Stimulated activated CD4-positive, alpha-beta T cell treated with anti-CD3 and anti-CD28 coated beads, Interleukin-4, amount 100 ng/mL, for 4 hours (primary cell): Measurements from ENCODE around the gene RPS6KA4.

Source experiments
- DNase-seq, 2 experiments: peaks; one replicate each; pipeline ENCODE4 v3.0.0-alpha.2; 2020

The RPS6KA4 gene

DNA sequence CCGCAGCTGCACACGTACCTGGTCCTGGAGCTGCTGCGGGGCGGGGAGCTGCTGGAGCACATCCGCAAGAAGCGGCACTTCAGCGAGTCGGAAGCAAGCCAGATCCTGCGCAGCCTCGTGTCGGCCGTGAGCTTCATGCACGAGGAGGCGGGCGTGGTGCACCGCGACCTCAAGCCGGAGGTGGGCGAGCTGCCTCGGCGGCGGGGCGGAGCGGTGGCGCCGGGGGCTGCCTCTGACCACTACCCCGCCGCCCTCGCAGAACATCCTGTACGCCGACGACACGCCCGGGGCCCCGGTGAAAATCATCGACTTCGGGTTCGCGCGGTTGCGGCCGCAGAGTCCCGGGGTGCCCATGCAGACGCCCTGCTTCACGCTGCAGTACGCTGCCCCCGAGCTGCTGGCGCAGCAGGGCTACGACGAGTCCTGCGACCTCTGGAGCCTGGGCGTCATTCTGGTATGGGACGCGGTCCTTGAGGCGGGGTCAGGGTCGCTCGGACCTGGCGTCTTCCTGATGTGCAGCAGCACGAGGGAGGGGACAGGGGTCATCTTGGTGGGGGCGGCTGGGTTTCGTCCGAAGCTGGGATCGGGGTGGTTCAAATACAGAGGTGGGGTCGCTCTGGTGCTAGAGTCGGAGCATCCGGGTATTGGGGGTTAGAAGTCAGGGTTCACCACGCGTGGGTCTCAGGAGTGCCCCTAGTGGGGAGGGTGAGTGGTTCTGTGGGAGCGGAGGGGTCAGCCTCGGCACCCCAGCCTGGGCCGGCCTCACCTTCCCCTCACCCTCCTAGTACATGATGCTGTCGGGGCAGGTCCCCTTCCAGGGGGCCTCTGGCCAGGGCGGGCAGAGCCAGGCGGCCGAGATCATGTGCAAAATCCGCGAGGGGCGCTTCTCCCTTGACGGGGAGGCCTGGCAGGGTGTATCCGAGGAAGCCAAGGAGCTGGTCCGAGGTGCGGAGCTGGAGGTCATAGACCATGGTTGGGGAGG lies 10.8 kb downstream of the RPS6KA4 start:
- DNase-seq = no peak

DNA sequence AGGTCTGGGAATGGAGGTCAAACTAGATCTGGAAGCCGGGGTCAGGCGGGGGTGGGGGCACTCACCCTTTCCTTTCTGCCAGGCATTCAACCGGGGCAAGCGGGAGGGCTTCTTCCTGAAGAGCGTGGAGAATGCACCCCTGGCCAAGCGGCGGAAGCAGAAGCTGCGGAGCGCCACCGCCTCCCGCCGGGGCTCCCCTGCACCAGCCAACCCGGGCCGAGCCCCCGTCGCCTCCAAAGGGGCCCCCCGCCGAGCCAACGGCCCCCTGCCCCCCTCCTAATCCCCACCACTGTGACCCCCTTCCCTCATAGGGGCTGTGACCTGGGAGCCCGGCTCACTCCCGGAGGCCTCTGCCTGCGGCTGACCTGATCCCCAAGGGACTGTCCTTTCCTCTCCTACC lies 12.2 kb downstream of the RPS6KA4 start:
- DNase-seq = no peak

DNA sequence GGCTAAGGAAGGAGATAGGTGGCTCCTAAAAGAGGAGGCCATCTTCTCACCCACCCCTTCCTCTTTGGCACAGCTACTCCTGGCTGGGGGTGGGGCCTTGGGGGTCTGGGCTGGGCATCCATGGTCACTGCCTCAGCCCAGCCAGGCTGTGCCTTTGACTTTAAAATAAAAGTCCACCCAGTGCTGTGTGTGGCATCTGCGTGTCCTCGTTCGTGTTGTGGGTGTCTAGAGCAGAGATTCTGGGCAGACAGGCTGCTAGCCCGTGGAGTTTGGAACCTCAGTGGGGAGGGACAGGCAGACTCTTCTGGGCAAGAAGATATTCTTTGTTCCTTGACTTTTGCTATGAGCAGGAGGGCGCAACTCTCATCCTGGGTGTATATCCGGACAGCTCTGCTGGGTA lies 13.1 kb downstream of the RPS6KA4 start:
- no peak for DNase-seq

DNA sequence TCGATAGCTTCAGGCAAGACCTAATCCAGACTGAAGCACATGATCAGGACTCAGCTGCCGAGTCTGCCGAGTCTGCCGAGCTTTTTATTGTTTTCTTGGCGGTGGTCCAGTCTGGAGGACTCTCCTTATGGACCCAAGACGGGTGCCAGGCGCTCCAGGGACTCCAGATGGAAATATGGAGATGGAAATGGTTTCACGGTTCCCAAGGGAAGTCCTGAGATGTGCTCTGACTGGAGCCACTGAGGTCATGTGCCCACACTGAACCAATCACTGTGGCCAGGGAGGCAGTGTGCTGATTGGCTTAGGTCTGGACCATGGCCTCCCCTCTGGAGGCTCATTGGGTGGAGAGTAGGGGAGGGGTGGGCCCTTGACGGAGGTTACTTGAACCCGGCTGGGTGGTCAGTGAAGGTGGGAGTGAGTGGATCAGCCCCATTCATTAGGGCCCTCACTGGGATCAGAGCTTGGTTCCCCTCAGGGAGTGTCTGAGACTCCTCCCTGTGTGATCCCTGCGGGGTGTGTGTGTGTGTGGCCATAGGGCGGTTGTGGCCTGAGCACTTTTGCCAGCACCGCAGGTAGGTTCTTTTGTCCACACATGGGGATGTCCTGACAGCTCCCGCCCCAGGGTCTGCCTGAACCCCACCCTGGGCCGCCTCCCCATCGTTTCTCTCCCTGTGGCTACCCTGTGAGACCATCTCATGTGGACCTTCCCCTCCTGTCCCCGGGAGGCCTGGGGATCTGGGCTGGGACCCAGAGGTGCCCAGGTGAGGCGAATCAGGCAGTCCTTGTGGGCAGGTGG lies 14.0 kb downstream of the RPS6KA4 start:
- DNase-seq = no peak

DNA sequence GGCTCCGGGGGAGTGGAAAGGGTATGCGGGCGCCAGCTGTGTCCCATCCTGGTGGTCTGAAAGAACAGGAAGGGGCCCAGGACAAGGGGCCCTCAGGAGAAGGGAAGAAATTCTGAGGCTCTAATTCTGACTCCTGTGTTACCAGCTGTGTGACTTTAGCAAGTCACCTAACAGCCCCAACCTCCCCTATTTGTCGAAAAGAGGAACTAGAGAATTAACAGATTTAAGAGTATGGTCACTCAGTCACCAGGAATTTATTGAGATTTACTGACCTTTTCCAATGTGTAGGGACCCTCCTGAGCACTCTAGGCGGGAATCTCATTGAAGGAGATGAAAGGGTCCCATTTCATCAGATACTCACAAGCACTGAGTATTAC lies 14.6 kb downstream of the RPS6KA4 start:
- DNase-seq = no peak

DNA sequence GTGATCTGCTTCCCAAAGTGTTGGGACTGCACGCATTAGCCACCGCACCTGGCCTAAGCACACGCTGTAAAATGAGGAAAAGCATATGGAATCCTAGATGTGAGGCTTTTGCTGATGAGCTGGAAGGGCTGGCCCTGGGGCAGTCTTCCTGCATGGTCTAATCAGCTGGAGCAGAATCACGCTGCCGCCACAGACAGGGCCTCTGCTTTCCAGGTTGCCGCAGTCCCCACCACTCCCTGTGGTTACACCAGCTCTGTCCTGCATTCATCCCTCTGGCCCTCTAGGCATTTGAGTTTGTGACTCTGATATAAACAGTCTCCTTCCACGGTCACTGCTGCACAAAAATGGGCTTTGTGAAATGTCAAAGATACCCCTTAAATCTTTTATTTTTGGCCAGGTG lies 17.1 kb downstream of the RPS6KA4 start:
- no peak for DNase-seq

DNA sequence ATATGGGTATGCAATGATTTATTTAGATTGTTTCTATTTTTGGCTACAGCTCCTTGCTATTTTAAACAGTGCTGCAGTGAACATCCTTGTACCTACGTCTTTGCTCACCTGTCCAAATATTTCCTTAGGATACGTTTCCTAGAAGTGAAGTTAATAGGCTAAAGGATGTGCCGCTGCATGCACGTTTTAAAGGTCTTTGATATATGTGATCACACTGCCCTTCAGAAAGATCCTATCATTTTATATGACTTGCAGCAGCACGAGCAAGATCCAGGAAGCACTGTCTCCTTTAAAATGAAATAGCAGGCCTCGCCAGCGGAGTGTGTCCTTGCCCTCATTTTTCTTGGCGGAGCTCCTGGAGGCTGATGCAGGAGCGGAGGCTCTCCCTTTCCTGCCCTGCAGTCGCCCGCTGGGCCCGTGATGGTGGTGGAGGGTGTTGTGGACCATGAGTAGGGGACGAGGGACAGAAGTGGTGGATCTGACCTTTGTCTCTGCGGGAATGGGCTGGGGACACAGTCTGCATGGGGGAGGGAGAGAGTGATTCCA lies 19.4 kb downstream of the RPS6KA4 start:
- no peak for DNase-seq

DNA sequence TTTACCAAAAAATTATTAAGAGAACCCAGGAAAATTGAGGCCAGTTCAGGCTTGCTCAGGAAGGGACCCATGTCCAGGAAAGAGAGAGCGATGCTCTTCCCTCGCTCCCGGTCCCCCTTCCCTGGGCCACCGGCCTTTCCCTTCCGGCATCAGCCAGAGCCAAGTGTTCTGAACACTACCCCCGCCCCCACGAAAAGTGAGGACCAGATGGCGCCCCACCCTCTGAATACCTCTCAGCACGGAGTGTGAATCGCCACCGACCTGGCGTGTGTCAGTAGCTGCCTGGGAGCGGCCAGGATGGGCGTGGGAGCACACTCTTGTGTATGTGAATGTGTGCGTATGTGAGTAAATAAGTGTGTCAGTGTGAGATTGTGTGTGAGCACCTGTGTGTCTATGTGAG lies 20.2 kb downstream of the RPS6KA4 start:
- no peak for DNase-seq

DNA sequence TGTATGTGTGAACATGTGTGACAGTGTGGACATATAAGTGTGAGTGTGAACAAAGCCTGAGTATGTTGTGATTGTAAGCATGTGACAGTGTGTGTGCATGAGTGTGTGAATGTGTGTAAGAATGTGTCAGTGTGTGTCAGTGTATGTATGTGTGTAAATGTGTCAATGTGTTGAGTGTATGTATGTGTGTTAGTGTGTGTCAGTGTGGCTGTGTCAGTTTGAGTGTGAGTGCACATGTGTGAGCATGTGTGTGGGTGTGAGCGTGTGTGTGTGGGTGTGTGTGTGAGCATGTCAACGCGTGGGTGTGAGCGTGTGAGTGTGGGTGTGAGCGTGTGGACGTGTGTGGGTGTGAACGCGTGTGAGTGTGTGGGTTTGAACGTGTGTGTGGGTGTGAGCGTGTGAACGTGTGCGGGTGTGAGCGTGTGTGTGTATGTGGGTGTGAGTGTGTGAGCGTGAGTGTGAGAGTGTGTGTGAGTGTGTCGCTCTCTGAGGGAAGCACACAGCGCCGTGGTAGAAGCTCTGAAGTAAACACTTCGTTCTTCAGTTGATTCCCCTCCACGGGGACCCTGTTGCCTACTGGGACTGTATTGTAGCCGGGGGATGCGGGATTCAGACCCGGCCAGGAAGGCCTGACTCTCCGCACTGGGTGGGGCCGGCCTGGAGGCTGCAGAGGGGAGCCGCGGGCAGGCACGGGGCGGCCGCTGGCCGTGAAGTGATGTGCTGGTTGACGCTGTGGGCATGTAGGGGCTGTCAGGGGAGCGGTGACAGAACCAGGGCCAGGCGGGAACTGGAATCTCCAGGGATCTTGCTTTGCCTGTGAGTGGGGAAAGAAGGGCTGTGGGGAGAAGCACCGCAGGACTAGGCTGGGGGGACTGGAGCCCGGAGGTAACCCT lies 21.1 kb downstream of the RPS6KA4 start:
- DNase-seq = no peak

DNA sequence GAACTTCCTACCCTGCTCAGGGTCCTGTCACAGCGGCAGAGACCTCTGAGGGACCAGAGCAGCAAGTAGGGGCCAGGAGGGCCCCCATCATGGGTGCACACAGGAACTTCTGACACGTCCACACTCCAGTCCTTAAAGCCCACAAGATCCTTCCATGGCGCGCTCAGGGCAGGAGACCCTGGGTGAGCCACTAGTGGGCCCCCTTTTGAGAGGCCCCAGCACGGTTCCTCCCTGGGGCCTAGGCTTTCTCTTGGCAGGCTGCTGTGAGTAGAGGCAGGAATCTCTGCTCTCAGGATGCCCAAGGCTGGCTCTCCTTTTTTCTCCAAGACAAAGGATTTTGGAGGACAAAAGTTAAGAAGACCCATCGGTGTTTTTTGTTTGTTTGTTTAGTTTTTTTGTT lies 22.4 kb downstream of the RPS6KA4 start:
- DNase-seq = no peak

DNA sequence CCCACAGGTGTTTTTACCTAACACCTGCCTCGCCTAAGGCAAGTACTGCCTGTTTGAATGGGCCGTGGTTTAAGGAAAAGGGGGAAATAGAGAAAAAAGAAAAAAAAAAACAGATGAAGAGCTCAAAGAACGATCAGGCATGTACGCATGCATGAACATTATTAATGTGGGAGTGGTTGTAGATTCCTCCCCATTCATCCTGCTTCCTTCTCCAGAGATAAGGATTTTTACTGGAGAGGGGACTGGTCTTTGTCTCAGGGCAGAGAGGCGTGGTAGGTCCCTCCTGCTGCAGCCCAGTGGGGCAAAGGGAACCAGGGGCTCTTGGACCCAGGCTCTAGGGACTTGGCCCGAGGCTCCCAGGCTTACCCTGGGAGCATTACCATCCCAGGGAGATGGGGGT lies 23.1 kb downstream of the RPS6KA4 start:
- no peak for DNase-seq

DNA sequence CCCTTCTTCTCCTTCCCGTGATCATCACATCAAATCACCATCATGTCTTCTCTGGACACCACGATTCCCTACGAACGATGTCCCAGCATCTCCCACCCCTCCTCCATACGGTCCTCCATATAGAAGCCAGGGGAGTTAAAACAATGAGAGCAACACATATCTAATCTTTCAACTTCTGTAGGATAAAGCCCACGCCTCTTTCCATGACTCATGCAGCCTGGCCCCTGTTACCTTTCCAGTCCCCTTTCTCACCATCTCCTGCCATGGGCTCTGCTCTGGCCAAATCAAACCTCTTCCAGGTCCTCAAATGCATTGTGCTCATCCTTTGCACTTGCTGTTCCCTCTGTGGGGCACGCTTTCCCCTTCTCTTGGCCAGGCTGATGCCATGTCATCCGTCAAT lies 23.6 kb downstream of the RPS6KA4 start:
- DNase-seq = no peak

DNA sequence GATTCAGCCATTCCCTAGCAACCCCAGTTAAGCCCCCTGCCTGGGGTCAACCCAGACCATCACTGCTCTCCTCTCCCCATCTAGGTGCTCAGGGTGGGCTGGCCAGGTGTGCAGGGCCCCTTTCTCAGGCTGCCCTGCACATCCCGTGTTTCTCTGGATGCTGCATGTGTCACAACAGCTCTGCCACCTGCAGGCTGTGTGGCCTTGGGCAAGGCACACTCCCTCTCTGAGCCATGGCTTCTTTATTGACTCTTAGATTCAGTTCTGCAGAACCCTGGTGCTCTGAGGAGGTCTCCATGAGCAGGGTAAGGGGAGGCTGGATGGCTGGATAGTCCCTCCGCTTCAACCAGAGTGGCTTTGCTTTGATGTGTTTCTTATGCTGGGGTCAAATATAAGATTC lies 24.6 kb downstream of the RPS6KA4 start:
- no peak for DNase-seq

DNA sequence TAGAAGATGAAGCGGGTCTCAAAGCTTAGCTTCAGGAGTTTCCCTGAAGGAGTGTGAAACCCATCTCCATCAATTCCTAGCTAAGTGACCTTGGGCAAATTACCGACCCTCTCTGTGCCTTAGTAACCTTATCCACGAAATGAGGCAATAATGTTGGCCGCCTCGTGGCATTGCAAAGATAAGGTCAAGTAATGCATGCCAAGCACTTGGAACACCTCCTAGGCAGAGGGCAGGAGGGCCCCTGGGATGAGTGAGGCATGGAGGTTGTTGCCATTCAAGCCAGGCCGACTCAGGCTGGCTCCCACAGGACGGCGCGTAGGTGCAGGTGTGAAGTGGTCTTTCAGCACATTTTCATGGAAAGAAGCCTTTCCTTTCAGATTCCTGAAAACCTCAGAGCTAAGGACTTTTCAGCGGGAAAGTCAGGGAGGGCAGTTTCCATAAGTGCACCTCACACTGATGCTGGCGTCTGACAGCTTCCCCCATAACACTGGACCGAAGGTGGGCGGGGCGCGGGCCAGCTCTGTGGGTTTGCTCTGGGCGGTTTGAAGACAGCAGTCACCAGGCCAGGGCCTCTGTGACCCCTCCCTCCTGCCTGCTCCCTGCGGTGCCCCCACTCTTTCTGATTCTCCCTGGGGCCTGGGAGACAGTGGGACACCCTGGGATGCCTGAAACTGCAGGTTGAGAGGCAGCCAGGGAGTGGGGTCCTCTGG lies 25.2 kb downstream of the RPS6KA4 start:
- no peak for DNase-seq

DNA sequence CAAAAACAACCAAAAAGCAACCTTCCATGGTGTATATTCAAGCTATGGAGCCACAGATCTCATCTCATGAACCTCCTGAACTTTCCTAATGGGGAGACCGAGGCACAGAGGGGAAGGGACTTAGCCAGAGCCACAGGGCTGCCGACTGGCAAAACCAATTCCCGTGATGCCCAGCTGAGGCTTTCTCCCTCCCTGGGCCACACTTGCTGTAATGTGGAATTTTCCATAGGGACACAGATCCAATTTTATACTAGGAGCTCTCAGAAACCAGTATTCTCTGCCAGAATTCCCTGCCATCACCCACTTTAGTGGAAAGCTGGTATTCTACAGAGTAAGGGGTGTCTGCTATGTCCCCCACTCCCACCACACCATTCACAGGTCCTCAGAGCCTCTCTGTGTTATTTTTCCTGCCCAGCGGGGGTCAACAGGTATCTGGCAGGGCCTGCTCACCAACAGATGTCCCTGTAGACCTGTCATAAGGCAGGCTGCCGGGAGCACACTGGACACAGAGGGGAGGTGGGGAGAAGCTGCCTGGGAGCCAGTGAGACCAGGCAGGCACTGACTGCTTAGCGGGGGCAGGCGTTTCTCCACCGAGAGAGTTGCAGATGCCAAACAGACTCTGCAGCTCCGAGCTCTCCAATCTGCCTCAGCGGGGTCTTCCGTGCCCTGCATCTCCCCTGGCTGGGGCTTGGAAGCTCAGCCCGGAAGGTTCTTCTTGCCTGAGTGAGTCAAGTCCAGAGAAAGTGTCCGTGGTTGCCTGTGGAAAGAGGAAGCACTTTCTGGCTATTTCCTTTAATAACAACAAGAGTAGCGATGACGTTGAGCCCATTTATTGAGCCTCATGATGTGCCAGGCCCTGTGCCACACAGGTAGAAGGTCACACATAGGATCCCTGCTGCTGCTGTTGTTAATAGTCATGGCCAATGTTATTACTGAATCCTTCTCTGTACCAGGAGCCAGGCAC lies 26.3 kb downstream of the RPS6KA4 start:
- DNase-seq = no peak

DNA sequence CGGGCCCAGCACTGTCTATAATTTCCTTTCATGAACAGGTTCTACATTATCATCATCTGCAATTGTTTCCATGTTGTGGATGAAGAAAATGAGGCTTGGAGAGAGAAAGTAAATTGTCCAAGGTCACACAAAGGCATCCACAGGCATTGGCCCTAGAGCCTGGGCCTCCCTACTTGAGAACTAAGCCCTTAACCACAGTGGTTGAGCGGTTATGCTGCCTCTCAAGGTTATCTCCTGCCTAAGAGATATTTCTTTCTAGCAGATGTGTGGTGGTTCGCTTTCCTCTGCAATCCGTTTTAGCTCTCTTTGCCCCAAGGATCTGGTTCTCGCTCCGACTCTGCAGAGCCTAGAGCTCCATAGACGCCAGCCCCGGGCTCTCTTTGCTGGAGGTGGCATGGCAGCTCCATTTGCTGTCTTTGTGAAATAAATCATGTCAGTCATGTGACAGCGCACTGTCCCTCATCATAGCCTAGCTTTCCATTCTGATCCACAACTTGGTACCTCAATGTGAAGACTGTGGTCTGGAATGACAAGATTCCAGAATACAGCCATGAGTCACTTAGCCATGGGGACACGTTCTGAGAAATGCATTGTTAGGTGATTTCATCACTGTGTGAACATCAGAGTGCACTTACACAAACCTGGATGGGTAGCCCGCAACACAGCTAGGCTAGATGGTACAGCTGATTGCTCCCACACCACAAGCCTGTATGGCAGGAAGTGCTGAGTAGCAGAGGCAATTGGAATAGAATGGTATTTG lies 27.2 kb downstream of the RPS6KA4 start:
- no peak for DNase-seq

DNA sequence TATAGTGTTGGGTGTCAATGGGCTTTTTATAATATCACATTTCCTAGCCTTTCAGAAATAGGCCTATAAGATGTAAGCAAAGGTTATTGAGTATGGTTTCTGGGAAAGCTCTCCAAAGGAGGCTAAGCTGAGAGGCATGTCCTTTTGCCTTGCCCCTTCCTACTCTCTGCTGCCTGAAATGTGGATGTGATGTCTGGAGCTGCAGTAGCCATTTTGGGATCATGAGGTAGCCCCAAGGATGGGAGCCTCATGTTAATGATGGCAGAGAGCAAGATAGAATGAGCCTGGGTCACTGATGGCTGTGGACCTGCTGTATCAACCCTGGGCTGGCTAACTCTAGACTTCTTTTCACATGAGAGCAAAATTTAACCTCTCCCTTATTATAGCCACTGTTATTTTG lies 29.0 kb downstream of the RPS6KA4 start:
- DNase-seq = no peak

DNA sequence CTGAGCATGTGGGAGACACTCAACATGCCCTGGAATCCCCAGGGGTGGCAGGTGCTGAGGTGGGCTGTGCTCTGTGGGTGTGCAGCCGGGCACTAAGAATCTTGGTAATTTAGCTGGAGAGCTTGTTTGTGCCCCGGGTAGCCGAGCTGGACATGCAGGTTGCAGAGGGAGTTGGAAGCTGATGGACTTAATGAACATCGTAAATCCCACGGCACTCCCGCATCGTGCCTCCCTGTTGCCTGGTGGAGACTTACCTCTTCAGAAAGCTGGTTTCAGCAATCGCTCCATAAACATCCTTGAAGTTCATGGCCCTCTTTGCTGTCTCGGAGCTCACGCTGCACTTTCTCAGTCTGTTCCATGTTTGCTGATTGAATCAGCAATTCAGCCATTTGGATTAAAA lies 29.9 kb downstream of the RPS6KA4 start:
- no peak for DNase-seq

DNA sequence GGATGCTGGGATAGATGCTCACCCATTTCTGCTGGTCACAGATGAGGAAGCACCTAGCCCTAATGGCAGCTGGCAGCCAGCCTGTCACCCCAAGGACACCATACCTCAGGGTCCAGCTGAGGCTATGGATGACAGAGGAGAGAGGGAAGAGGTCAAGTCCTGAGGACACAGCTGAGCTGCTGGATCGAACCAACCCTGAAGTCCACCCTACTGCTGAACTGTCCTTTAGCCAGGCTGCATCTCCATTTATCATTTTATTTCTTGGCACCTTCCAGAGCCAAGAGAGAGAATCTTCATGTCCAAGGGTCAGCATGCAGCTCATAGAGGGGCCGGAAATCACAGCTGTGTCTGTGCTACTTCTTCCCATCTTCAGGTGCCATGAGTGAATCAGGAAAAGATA lies 30.9 kb downstream of the RPS6KA4 start:
- no peak for DNase-seq

DNA sequence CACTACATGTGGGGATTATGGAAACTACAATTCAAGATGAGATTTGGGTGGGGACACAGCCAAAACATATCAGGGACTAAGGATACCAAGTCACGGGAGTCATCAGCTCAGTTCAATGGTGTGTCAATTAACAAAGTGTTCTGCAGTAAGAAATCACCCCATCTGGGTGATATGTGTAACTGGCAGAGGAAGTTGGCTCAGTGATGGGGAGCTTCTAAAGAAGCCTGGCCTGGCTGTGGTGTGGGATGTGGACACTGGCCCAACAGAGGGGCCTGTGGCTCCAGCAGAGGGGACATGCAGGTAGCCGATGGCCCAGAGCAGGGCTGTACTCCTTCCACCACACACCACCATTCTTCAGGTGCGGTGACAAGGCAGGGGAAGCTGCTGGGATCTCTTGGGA lies 31.6 kb downstream of the RPS6KA4 start:
- no peak for DNase-seq
